LNCAP (cell line): ENCODE measurements around the gene ACCSL.

Experiments used
- TF ChIP-seq, protein P1 (sequence below): fragments of 450-650 bp; IDR thresholded peaks from 2 replicates; pipeline ENCODE4 v1.5.1; 2017; ENCODE audit warnings: mild to moderate bottlenecking

The ACCSL gene

DNA sequence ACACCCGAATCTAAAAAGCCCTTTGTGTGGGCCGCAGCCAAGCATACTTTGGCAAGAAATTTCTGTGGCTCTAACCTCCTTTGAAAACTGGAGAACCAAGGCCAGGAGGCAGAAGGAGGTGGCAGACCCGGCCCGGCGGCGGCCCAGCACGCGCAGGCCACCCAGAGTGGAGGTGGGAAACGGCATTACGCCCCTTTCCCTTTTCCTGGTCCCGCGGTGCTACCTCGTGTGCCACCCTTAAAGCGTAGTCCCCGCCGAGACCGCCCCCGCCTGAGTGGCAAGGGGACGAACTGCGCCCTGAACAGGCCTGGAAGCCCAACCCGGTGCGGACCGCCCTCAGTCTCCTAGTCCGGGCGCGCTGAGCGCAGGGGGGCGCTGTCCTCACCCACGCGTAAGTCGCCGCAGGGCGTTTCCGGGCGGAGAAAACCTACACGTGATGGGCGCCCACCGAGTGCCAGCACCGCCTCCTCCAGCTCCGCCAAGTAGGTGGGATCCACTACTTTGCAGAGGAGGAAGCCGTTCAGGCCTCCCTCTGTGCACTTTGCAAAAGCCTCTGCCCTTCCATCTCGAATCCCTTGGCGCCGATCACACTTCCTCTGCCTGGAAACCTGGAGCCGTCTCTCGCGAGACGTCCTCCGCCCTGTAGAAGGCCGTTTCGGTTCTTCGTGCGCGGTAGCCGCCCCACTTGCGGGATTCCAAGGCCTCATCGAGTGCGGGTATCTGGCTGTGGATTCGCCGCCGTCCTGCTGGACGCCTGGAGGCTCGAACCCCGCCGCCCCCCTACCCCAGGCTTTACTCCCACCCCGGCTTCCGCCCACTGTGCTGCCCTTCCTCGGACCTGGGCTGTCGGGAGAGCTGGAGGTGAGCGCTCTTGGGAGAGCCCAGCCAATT lies 18.3 kb downstream of the ACCSL start, which contains the start of gene ACCS:
Gene ACCS, plus strand, starts transcription at position 430 of the 891 bp plus-strand sequence. CDS start 1,358 bp downstream, outside the sequence.
- TF ChIP-seq, protein P1, sequence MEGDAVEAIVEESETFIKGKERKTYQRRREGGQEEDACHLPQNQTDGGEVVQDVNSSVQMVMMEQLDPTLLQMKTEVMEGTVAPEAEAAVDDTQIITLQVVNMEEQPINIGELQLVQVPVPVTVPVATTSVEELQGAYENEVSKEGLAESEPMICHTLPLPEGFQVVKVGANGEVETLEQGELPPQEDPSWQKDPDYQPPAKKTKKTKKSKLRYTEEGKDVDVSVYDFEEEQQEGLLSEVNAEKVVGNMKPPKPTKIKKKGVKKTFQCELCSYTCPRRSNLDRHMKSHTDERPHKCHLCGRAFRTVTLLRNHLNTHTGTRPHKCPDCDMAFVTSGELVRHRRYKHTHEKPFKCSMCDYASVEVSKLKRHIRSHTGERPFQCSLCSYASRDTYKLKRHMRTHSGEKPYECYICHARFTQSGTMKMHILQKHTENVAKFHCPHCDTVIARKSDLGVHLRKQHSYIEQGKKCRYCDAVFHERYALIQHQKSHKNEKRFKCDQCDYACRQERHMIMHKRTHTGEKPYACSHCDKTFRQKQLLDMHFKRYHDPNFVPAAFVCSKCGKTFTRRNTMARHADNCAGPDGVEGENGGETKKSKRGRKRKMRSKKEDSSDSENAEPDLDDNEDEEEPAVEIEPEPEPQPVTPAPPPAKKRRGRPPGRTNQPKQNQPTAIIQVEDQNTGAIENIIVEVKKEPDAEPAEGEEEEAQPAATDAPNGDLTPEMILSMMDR: no peak

DNA sequence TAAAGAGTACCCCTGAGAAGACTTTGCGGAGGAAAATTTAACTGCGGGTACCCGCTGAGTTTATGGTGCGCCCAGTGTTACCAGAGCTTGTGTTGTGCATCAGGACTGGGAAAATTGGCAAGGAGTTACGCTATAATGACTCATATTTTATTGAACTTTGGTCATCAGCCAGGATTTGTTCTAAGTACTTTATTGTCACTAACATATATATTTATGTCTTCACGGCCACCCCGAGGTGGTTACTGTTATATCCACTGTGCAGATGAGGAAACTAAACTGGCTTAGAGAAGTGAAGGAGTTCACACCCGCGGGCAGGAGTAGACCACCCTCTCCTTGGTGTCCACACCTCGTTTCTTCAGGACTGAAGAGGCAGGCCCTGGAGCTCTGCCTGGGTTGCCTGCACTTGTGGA lies 19.0 kb downstream of the ACCSL start:
- TF ChIP-seq, protein P1: no peak

DNA sequence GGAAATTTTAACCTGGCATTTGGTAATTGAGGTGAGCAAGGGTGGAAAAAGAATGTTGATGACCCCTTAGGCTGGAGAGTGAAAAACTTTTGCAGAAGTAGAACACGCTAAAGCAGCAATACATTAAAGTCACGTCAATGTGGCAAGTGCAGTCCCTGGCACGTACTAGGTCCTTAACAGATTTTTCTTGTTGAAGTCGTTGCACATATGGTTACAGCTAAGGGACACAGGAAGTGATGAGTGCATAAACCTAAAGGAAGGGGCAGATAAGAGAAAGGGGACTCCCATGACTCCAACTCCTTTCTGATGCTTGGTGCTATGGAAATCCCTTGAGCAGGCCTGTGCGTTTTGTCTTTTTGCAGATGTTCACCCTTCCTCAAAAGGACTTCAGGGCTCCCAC lies 19.5 kb downstream of the ACCSL start:
- TF ChIP-seq, protein P1: no peak

DNA sequence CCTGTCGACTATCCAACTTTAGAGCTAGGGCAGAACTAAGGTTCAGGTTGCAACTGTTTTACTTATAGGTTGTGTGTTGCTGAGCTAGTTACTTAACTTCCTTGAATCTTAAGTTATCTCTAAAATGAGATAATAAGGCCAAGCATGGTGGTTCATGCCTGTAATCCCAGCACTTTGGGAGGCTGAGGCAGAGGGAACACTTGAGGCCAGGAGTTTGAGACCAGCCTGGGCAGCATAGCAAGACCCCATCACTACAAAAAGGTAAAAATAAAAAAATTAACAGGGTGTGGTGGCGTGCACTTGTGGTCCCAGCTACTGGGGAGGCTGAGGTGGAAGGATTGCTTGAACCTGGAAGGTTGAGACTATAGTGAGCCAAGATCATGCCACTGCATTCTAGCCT lies 20.4 kb downstream of the ACCSL start:
- TF ChIP-seq, protein P1: no peak

DNA sequence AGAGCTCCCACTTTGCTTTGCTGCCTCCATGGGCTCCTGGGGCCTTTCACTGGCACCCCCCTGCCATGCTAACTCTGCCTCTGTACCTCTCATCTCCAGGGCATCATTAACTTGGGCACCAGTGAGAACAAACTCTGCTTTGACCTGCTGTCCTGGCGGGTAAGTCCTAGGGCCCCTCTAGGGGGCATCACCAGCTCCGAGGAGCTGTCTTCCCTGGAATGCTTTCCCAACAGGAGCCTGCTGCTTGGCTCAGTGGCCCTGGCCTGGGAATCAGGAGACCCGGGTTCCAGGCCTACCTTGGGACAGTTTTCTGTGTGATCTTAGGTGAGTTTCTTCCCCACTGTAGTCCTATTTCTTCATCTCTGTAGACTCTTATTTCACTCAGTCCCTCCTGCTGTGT lies 23.4 kb downstream of the ACCSL start:
- TF ChIP-seq, protein P1: no peak

DNA sequence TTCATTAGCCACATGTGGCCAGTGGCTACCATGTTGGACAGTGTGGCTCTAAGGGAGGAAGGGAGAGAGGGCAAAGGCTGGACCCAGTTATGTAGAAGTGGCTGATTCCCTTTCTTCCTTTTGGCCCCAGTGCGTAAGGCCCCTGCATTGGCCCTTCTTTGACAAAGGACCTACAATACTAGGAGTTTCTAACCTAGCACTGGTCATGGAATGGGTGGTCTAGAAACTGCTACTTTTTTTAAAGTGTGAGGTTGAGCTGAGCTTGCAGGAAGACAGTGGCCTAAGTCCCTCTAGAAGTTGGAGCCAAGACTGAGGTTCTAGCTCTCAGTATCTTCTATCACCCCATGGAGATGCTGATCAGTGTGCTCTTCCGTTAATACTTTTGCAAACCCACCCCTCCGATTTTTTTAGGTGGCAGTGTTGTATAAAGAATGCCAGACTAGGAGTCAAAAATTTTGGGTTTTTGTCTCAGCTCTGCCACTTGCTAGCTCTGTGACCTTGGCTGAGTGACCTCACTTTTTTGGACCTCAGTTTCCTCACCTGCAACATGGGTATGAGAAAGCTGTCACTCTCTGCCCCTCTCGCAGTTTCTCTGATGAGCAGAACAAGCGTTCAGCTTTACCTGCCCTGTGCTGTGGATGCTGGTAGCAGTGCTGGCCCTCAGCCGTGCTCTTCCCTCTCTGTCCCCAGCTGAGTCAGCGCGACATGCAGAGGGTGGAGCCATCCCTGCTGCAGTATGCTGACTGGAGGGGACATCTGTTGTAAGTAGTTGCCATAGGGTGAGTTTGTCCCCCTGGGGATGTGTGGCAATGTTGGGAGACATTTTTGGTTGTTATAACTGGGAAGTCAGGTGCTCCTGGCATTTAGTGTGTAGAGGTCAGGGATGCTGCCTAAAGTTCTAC lies 25.2 kb downstream of the ACCSL start:
- TF ChIP-seq, protein P1: no peak

DNA sequence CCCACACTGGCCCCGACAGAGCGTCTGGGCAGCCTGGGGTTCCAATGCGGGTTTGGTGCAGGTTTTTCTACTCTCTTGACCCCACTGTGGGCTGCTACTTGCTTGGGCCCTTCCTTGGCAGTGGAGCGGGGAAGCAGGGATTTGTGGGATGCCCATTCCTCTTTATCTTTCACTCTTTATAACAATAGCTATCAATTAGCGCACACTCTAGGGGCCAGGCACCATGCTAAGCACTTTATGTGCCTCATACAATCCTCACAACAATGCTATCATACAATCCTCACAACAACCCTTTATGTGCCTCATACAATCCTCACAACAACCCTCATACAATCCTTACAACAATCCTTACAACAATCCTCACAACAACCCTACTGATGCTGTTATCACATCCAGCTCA lies 31.0 kb downstream of the ACCSL start:
- TF ChIP-seq, protein P1: no peak
